Measurements from ENCODE around the gene GATD1.

DNA sequence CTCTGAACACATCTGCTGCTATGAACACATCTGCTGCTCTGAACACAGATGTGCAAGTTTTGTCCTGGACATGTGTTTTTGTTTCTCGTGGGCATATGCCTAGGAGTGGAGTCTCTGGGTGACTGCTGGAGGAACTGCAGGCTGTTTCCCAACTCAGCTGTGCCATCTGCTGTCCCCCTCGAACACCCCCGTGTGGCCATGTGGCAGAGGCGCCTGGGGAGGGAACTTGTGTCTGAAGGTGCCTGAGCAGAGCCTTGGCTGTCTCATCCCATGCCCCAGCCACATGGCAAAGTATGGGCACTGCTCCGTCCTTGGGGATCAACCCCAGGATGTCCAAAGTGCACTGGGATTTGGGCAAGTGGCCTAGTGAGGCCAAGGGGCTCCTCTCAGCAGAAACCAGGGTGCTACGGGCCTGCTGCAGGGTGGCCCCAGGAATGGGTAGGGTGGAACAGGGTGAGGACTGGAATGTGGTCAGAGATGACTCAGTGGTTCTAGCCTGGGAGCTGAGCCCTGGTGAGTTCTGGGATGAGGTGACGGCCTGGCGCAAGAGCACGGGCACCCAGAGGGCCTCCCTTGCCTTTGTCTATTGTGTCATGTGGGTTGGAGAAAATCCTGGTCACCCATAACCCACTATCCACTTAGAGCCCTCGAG is 14.7 kb downstream of the GATD1 start:
- TF ChIP-seq POLR2AphosphoS5 (IDR thresholded peaks at IDR 0.05) (no peak), CTCF (IDR thresholded peaks at IDR 0.05) (peak in 4 of 5 experiments; percentile 15 to 53 (median 26)), POLR2A (IDR thresholded peaks at IDR 0.05) (peak; percentile 16), EP300 (IDR thresholded peaks at IDR 0.05; ENCODE audit: low read depth) (no peak)
